GM23338 (cell line): Measurements from ENCODE around the gene RASA3. TPM values are rescaled to one million over a fixed set of nuclear protein-coding genes. Genes with fewer than 3 reads are reported as not detected.

Experiments used
- ATAC-seq: fragments of 200-7000 bp; cut with Tn5 transposase; 3 replicates; pipeline ENCODE4 v1.9.1; 2020
- DNase-seq: peaks from one replicate; pipeline ENCODE4 v3.0.0-alpha.2; 2015; ENCODE audit warnings: low spot score
- H2AFZ ChIP-seq: fragments of 200-600 bp; sonication (generic); 2 replicates; pipeline ENCODE4 v1.8.0; 2016; ENCODE audit warnings: antibody characterized with exemption, mild to moderate bottlenecking, moderate library complexity
- H3F3A ChIP-seq: fragments of 200-600 bp; sonication (generic); replicated peaks from 2 replicates; pipeline ENCODE4 v1.8.0; 2017; ENCODE audit warnings: antibody characterized with exemption, mixed run types, low read depth
- H3K27ac ChIP-seq: fragments of 200-600 bp; sonication (generic); 2 replicates; pipeline ENCODE4 v1.6.1; 2016; ENCODE audit warnings: low read depth
- H3K27me3 ChIP-seq: fragments of 200-600 bp; sonication (generic); 2 replicates; pipeline ENCODE4 v1.8.0; 2016; ENCODE audit warnings: mild to moderate bottlenecking, mixed run types, moderate library complexity; ENCODE audit not compliant: insufficient read depth
- H3K36me3 ChIP-seq: fragments of 200-600 bp; sonication (generic); 2 replicates; pipeline ENCODE4 v1.8.0; 2016; ENCODE audit warnings: mild to moderate bottlenecking; ENCODE audit not compliant: insufficient read depth
- H3K4me1 ChIP-seq: fragments of 200-600 bp; sonication (generic); 2 replicates; pipeline ENCODE4 v1.8.0; 2016; ENCODE audit warnings: mild to moderate bottlenecking, moderate library complexity; ENCODE audit not compliant: insufficient read depth
- H3K4me2 ChIP-seq: fragments of 200-600 bp; sonication (generic); 2 replicates; pipeline ENCODE4 v1.7.1; 2017; ENCODE audit warnings: mixed run types
- H3K4me3 ChIP-seq: fragments of 200-600 bp; sonication (generic); 2 replicates; pipeline ENCODE4 v1.6.1; 2016; ENCODE audit warnings: mixed run types
- H3K79me2 ChIP-seq: fragments of 200-600 bp; sonication (generic); replicated peaks from 2 replicates; pipeline ENCODE4 v1.8.0; 2017; ENCODE audit warnings: mild to moderate bottlenecking; ENCODE audit not compliant: insufficient read depth
- H3K9me2 ChIP-seq: fragments of 200-600 bp; sonication (generic); 2 replicates; pipeline ENCODE4 v1.8.0; 2017; ENCODE audit not compliant: insufficient read depth
- H4K20me1 ChIP-seq: fragments of 200-600 bp; sonication (generic); replicated peaks from 2 replicates; pipeline ENCODE4 v1.8.0; 2017; ENCODE audit warnings: mild to moderate bottlenecking; ENCODE audit not compliant: insufficient read depth
- H3K27ac Mint-ChIP-seq: 2 replicates; pipeline ENCODE4 v1.8.0; 2020; ENCODE audit warnings: inconsistent platforms, mild to moderate bottlenecking, moderate library complexity, mixed read lengths
- H3K27me3 Mint-ChIP-seq: 3 replicates; pipeline ENCODE4 v1.8.0; 2022; ENCODE audit warnings: low read depth, mild to moderate bottlenecking, moderate library complexity, mixed read lengths, inconsistent platforms; ENCODE audit not compliant: insufficient read depth, poor library complexity
- H3K36me3 Mint-ChIP-seq: 3 replicates; pipeline ENCODE4 v1.8.0; 2021; ENCODE audit warnings: low read depth, mild to moderate bottlenecking, inconsistent platforms, moderate library complexity, mixed read lengths
- H3K4me1 Mint-ChIP-seq: 3 replicates; pipeline ENCODE4 v1.8.0; 2020; ENCODE audit warnings: mild to moderate bottlenecking, inconsistent platforms, mixed read lengths
- H3K4me3 Mint-ChIP-seq: 3 replicates; pipeline ENCODE4 v1.8.0; 2021; ENCODE audit warnings: moderate library complexity, mild to moderate bottlenecking, inconsistent platforms, mixed read lengths
- H3K9me3 Mint-ChIP-seq: 3 replicates; pipeline ENCODE4 v1.8.0; 2020; ENCODE audit warnings: moderate library complexity, mild to moderate bottlenecking, inconsistent platforms, mixed read lengths
- CREB1 ChIP-seq: fragments of 250-450 bp; sonication (Bioruptor Pico); IDR thresholded peaks from 2 replicates; pipeline ENCODE4 v1.5.0; 2020; ENCODE audit warnings: low read depth, mild to moderate bottlenecking, moderate library complexity
- CTCF ChIP-seq, 2 experiments: fragments of 200-600 bp in 1 of 2; sonication (generic) in 1 of 2; conservative IDR thresholded peaks; 2 replicates each; pipeline versions ENCODE4 v1.5.1 to v1.6.1; 2016 to 2017; ENCODE audit warnings: antibody characterized with exemption in 2 of 2, low read depth in 2 of 2, mild to moderate bottlenecking in 2 of 2, moderate library complexity in 1 of 2
- EZH2phosphoT487 ChIP-seq: fragments of 200-600 bp; sonication (generic); IDR thresholded peaks from one replicate; pipeline ENCODE4 v1.8.1; 2018; ENCODE audit warnings: antibody characterized with exemption; ENCODE audit not compliant: unreplicated experiment
- JUNB ChIP-seq: IDR thresholded peaks from one replicate; pipeline ENCODE4 v1.6.1; 2016; ENCODE audit warnings: antibody characterized with exemption; ENCODE audit not compliant: unreplicated experiment
- POLR2AphosphoS5 ChIP-seq: IDR thresholded peaks from 2 replicates; pipeline ENCODE4 v1.6.1; 2016; ENCODE audit warnings: antibody characterized with exemption, low read depth
- REST ChIP-seq: IDR thresholded peaks from one replicate; pipeline ENCODE4 v1.6.1; 2018; ENCODE audit warnings: antibody characterized with exemption; ENCODE audit not compliant: unreplicated experiment
- STAT1 ChIP-seq: IDR thresholded peaks from one replicate; pipeline ENCODE4 v1.6.1; 2016; ENCODE audit warnings: antibody characterized with exemption; ENCODE audit not compliant: unreplicated experiment
- ZNF114 ChIP-seq: fragments of 250-450 bp; sonication (Bioruptor Pico); IDR thresholded peaks from 2 replicates; pipeline ENCODE4 v1.5.0; 2020; ENCODE audit warnings: mild to moderate bottlenecking, moderate library complexity
- ZNF331 ChIP-seq: fragments of 250-450 bp; sonication (Bioruptor Pico); IDR thresholded peaks from 2 replicates; pipeline ENCODE4 v1.5.0; 2020; ENCODE audit warnings: low read depth, mild to moderate bottlenecking, moderate library complexity
- polyA plus RNA-seq: library from polyadenylated mRNA; unstranded; fragments of >200 nt; fragmentation: Nextera tagmentation; extraction: Ambion mirVana; gene quantifications from 2 replicates; pipeline ENCODE4 v1.2.1, GENCODE V29; 2016
- total RNA-seq: library from RNA; depleted of rRNA; stranded (reverse); fragments of >200 nt; shearing (Covaris generic); gene quantifications from 2 replicates; pipeline ENCODE4 v1.2.3, GENCODE V29; 2014

RASA3 gene
- total and polyA plus RNA-seq, 2 experiments from 2014 or later = 11.2 to 20.7 TPM

GRCh38 chr13:113967206-113967720 is 165.2 kb downstream of the RASA3 start:
- no peak overlapping the region for H3K4me3 ChIP-seq
- peaks cover 7% of the 10 kb centered on the region for H3K27me3 Mint-ChIP-seq
- ATAC-seq (no peak), DNase-seq (no peak)
- H3K36me3 Mint-ChIP-seq = peaks cover 4% of the 10 kb centered on the region; the same call in 2 of the 3 replicates
- no peak overlapping the region for H3K4me2 ChIP-seq
- no peak overlapping the region for H2AFZ ChIP-seq
- no peaks in the 10 kb centered on the region for H3K4me1 Mint-ChIP-seq
- TF ChIP-seq ZNF331 (CRISPR knock-in tag) (no peak), EZH2phosphoT487 (no peak), CREB1 (CRISPR knock-in tag) (no peak), POLR2AphosphoS5 (no peak), REST (no peak), ZNF114 (CRISPR knock-in tag) (no peak), JUNB (no peak), STAT1 (no peak)
- no peaks in the 10 kb centered on the region for H3K9me2 ChIP-seq
- H3K9me3 Mint-ChIP-seq = peaks cover 11% of the 10 kb centered on the region
- no peak overlapping the region for H3K4me3 Mint-ChIP-seq
- no peaks in the 10 kb centered on the region for H3K79me2 ChIP-seq
- H4K20me1 ChIP-seq = no peaks in the 10 kb centered on the region
- no peaks in the 10 kb centered on the region for H3K36me3 ChIP-seq
- no peaks in the 10 kb centered on the region for H3F3A ChIP-seq
- H3K27ac Mint-ChIP-seq = no peak overlapping the region
- no peak overlapping the region for H3K27ac ChIP-seq
- no peaks in the 10 kb centered on the region for H3K27me3 ChIP-seq
- H3K4me1 ChIP-seq = no peaks in the 10 kb centered on the region

GRCh38 chr13:113965968-113966884 is 166.2 kb downstream of the RASA3 start:
- H3K36me3 Mint-ChIP-seq = peaks cover 10% of the 10 kb centered on the region; the same call in 2 of the 3 replicates
- no peak overlapping the region for H3K4me3 Mint-ChIP-seq
- no peak for ATAC-seq
- TF ChIP-seq POLR2AphosphoS5 (no peak), ZNF114 (CRISPR knock-in tag) (no peak), CTCF (conservative IDR thresholded peaks at IDR 0.05; ENCODE audit: low read depth in 2 of 2) (no peak)

More at GRCh38 chr13:113965968-113966884, 166.2 kb downstream of the RASA3 start:
- Histone ChIP-seq H3K4me3 (no peak overlapping the region), H3K79me2 (no peaks in the 10 kb centered on the region), H3K27ac (no peak overlapping the region), H3K9me2 (no peaks in the 10 kb centered on the region), H3K36me3 (no peaks in the 10 kb centered on the region), H3K4me1 (no peaks in the 10 kb centered on the region), H3K27me3 (no peaks in the 10 kb centered on the region), H2AFZ (no peak overlapping the region), H3F3A (no peaks in the 10 kb centered on the region), H4K20me1 (no peaks in the 10 kb centered on the region), H3K4me2 (no peak overlapping the region)
- no peak overlapping the region for H3K27ac Mint-ChIP-seq
- DNase-seq = no peak
- H3K27me3 Mint-ChIP-seq = peaks cover 8% of the 10 kb centered on the region
- H3K9me3 Mint-ChIP-seq = peaks cover 21% of the 10 kb centered on the region
- H3K4me1 Mint-ChIP-seq = no peaks in the 10 kb centered on the region
